ENCODE data around the gene DGUOK.

DGUOK gene

GRCh38 chr2:73963385-73964120 is 36.9 kb downstream of the DGUOK start:
- POLR2A ChIA-PET, result no interaction called here
- no peak for DNase-seq (ENCODE audit: extremely low spot score)
- CTCF ChIA-PET, result no interaction called here
- TF ChIP-seq PKNOX1 (IDR thresholded peaks at IDR 0.05), result no peak
- TF ChIP-seq BHLHE40 (IDR thresholded peaks at IDR 0.05; ENCODE audit: borderline replicate concordance), result no peak

- POLR2A ChIA-PET, result no interaction called here
- no peak for DNase-seq (ENCODE audit: extremely low spot score)
- TF ChIP-seq LEF1 (IDR thresholded peaks at IDR 0.05; ENCODE audit: borderline replicate concordance), result no peak
- no peak for TF ChIP-seq FOXK2 (IDR thresholded peaks at IDR 0.05)
- TF ChIP-seq FOXM1 (IDR thresholded peaks at IDR 0.05; ENCODE audit: borderline replicate concordance), result no peak
- no peak for TF ChIP-seq CTBP1 (IDR thresholded peaks at IDR 0.05; ENCODE audit: borderline replicate concordance)
- no peak for TF ChIP-seq ARNT (IDR thresholded peaks at IDR 0.05)
- no peak for TF ChIP-seq PKNOX1 (IDR thresholded peaks at IDR 0.05)
- TF ChIP-seq ELF4 (IDR thresholded peaks at IDR 0.05), result no peak
- TF ChIP-seq FOXA1 (IDR thresholded peaks at IDR 0.05), result no peak
- no peak for TF ChIP-seq TARDBP (IDR thresholded peaks at IDR 0.05)
- no peak for TF ChIP-seq SUZ12 (IDR thresholded peaks at IDR 0.05)
- TF ChIP-seq HDGF (IDR thresholded peaks at IDR 0.05; ENCODE audit: borderline replicate concordance), result no peak
- no peak for TF ChIP-seq L3MBTL2 (conservative IDR thresholded peaks at IDR 0.05)
- no peak for TF ChIP-seq BHLHE40 (IDR thresholded peaks at IDR 0.05; ENCODE audit: borderline replicate concordance)
- TF ChIP-seq ZNF384 (IDR thresholded peaks at IDR 0.05), result no peak
- TF ChIP-seq NFRKB (IDR thresholded peaks at IDR 0.05), result no peak
- no peak for TF ChIP-seq SP1 (IDR thresholded peaks at IDR 0.05)
- CTCF ChIA-PET, result no interaction called here
Measured at GRCh38 chr2:73964223-73964622, 37.5 kb downstream of the DGUOK start.

- no peak for TF ChIP-seq FOXK2 (IDR thresholded peaks at IDR 0.05)
- TF ChIP-seq SUZ12 (IDR thresholded peaks at IDR 0.05), result no peak
- TF ChIP-seq SP1 (IDR thresholded peaks at IDR 0.05), result no peak
- no peak for TF ChIP-seq NFRKB (IDR thresholded peaks at IDR 0.05)
- no peak for TF ChIP-seq FOXM1 (IDR thresholded peaks at IDR 0.05; ENCODE audit: borderline replicate concordance)
- TF ChIP-seq LEF1 (IDR thresholded peaks at IDR 0.05; ENCODE audit: borderline replicate concordance), result no peak
- no peak for TF ChIP-seq HDGF (IDR thresholded peaks at IDR 0.05; ENCODE audit: borderline replicate concordance)
- no peak for TF ChIP-seq L3MBTL2 (conservative IDR thresholded peaks at IDR 0.05)
- no peak for TF ChIP-seq BHLHE40 (IDR thresholded peaks at IDR 0.05; ENCODE audit: borderline replicate concordance)
- no peak for TF ChIP-seq CTBP1 (IDR thresholded peaks at IDR 0.05; ENCODE audit: borderline replicate concordance)
- no peak for TF ChIP-seq PKNOX1 (IDR thresholded peaks at IDR 0.05)
- no peak for TF ChIP-seq ZNF384 (IDR thresholded peaks at IDR 0.05)
- TF ChIP-seq TARDBP (IDR thresholded peaks at IDR 0.05), result no peak
- TF ChIP-seq ELF4 (IDR thresholded peaks at IDR 0.05), result no peak
- DNase-seq (ENCODE audit: extremely low spot score), result no peak
- ChIA-PET CTCF (interaction anchor here (0.5 kb wide), 1 partner anchor 1165 kb away, joined by 4 read pairs; no protein-coding TSS in a partner anchor), POLR2A (no interaction called here)
Measured at GRCh38 chr2:73965053-73965452, 38.4 kb downstream of the DGUOK start.

- POLR2A ChIA-PET, result no interaction called here
- CTCF ChIA-PET, result interaction anchor here (0.7 kb wide), 1 partner anchor 183 kb away, joined by 3 read pairs; no protein-coding TSS in a partner anchor
- DNase-seq (ENCODE audit: extremely low spot score), result no peak
- TF ChIP-seq FOXM1 (IDR thresholded peaks at IDR 0.05; ENCODE audit: borderline replicate concordance) (no peak), ZNF384 (IDR thresholded peaks at IDR 0.05) (peak; percentile 54; the same call in 1 of the 2 replicates)
Measured at GRCh38 chr2:73968357-73968937, 41.8 kb downstream of the DGUOK start.

- POLR2A ChIA-PET, result no interaction called here
- DNase-seq (ENCODE audit: extremely low spot score), result no peak
- TF ChIP-seq ARNT (IDR thresholded peaks at IDR 0.05) (no peak), TARDBP (IDR thresholded peaks at IDR 0.05) (no peak), PKNOX1 (IDR thresholded peaks at IDR 0.05) (no peak), L3MBTL2 (conservative IDR thresholded peaks at IDR 0.05) (no peak), FOXA1 (IDR thresholded peaks at IDR 0.05) (no peak), LEF1 (IDR thresholded peaks at IDR 0.05; ENCODE audit: borderline replicate concordance) (no peak)
- CTCF ChIA-PET, result no interaction called here
Measured at GRCh38 chr2:73969356-73969755, 42.7 kb downstream of the DGUOK start.

- TF ChIP-seq PKNOX1 (IDR thresholded peaks at IDR 0.05), result no peak
- TF ChIP-seq NFRKB (IDR thresholded peaks at IDR 0.05), result no peak
- TF ChIP-seq ZNF384 (IDR thresholded peaks at IDR 0.05), result no peak
- no peak for TF ChIP-seq CTBP1 (IDR thresholded peaks at IDR 0.05; ENCODE audit: borderline replicate concordance)
- no peak for TF ChIP-seq BHLHE40 (IDR thresholded peaks at IDR 0.05; ENCODE audit: borderline replicate concordance)
- no peak for TF ChIP-seq SUZ12 (IDR thresholded peaks at IDR 0.05)
- no peak for TF ChIP-seq FOXK2 (IDR thresholded peaks at IDR 0.05)
- TF ChIP-seq ARNT (IDR thresholded peaks at IDR 0.05), result no peak
- TF ChIP-seq TARDBP (IDR thresholded peaks at IDR 0.05), result no peak
- TF ChIP-seq ELF4 (IDR thresholded peaks at IDR 0.05), result no peak
- no peak for TF ChIP-seq LEF1 (IDR thresholded peaks at IDR 0.05; ENCODE audit: borderline replicate concordance)
- TF ChIP-seq FOXM1 (IDR thresholded peaks at IDR 0.05; ENCODE audit: borderline replicate concordance), result no peak
- no peak for TF ChIP-seq L3MBTL2 (conservative IDR thresholded peaks at IDR 0.05)
- no peak for TF ChIP-seq HDGF (IDR thresholded peaks at IDR 0.05; ENCODE audit: borderline replicate concordance)
- TF ChIP-seq FOXA1 (IDR thresholded peaks at IDR 0.05), result no peak
- CTCF ChIA-PET, result interaction anchor here (0.5 kb wide), 1 partner anchor 1140 kb away, joined by 3 read pairs; no protein-coding TSS in a partner anchor
- POLR2A ChIA-PET, result no interaction called here
- no peak for DNase-seq (ENCODE audit: extremely low spot score)
Measured at GRCh38 chr2:73970141-73970803, 43.6 kb downstream of the DGUOK start.
